Measurements from ENCODE around the gene SYT1.

SYT1 gene

GRCh38 chr12:78891646-78892353 lies 27.2 kb downstream of the SYT1 start:
- no peak for TF ChIP-seq CTCF (IDR thresholded peaks at IDR 0.05; ENCODE audit: low read depth, low read length)

GRCh38 chr12:78898416-78898815 lies 33.8 kb downstream of the SYT1 start:
- no peak for TF ChIP-seq CTCF (IDR thresholded peaks at IDR 0.05; ENCODE audit: low read depth, low read length)
- no peak overlapping the region for H3K4me3 ChIP-seq (ENCODE audit: low read depth, low read length)

More at GRCh38 chr12:78891646-78892353, 27.2 kb downstream of the SYT1 start:
- no peak overlapping the region for H3K4me3 ChIP-seq (ENCODE audit: low read depth, low read length)

- H3K4me3 ChIP-seq (ENCODE audit: low read depth, low read length) = no peak overlapping the region
- TF ChIP-seq CTCF (IDR thresholded peaks at IDR 0.05; ENCODE audit: low read depth, low read length) = no peak
Measured at GRCh38 chr12:78914859-78915331, 50.3 kb downstream of the SYT1 start.

- H3K4me3 ChIP-seq (ENCODE audit: low read depth, low read length) = no peak overlapping the region
- no peak for TF ChIP-seq CTCF (IDR thresholded peaks at IDR 0.05; ENCODE audit: low read depth, low read length)
Measured at GRCh38 chr12:78916845-78917480, 52.4 kb downstream of the SYT1 start.

- no peak overlapping the region for H3K4me3 ChIP-seq (ENCODE audit: low read depth, low read length)
- TF ChIP-seq CTCF (IDR thresholded peaks at IDR 0.05; ENCODE audit: low read depth, low read length) = no peak
Measured at GRCh38 chr12:78917513-78917912, 52.9 kb downstream of the SYT1 start.

GRCh38 chr12:78918268-78918667 lies 53.7 kb downstream of the SYT1 start:
- no peak overlapping the region for H3K4me3 ChIP-seq (ENCODE audit: low read depth, low read length)
- TF ChIP-seq CTCF (IDR thresholded peaks at IDR 0.05; ENCODE audit: low read depth, low read length) = no peak

All from WI38 (cell line).